ES-I3 (cell line): ENCODE data around the gene SLC7A14.
"Not testable (repeated sequence)": the region's sequence is repeated elsewhere in the genome, so short reads cannot be mapped to it uniquely, and the experiment has no call there.

Source experiments
- H3K36me3 ChIP-seq: 2 replicates; pipeline ENCODE4 v1.6.1; 2013; ENCODE audit warnings: mild to moderate bottlenecking, low read length, control low read depth, moderate library complexity; ENCODE audit not compliant: insufficient read depth
- H3K4me1 ChIP-seq: 2 replicates; pipeline ENCODE4 v1.6.1; 2013; ENCODE audit warnings: mild to moderate bottlenecking, control low read depth, low read length; ENCODE audit not compliant: insufficient read depth
- H3K9ac ChIP-seq: 2 replicates; pipeline ENCODE4 v1.6.1; 2013; ENCODE audit warnings: low read depth, mild to moderate bottlenecking, low read length, moderate library complexity
- H3K9me3 ChIP-seq: 2 replicates; pipeline ENCODE4 v1.6.1; 2013; ENCODE audit warnings: mild to moderate bottlenecking, low read length, moderate library complexity; ENCODE audit not compliant: control insufficient read depth, insufficient read depth

Gene SLC7A14

DNA sequence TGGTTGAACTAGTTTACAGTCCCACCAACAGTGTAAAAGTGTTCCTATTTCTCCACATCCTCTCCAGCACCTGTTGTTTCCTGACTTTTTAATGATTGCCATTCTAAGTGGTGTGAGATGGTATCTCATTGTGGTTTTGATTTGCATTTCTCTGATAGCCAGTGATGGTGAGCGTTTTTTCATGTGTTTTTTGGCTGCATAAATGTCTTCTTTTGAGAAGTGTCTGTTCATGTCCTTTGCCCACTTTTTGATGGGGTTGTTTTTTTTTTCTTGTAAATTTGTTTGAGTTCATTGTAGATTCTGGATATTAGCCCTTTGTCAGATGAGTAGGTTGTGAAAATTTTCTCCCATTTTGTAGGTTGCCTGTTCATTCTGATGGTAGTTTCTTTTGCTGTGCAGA is 18.3 kb downstream of the SLC7A14 start:
- not testable (repeated sequence) for H3K9ac ChIP-seq, H3K4me1 ChIP-seq, H3K36me3 ChIP-seq, H3K9me3 ChIP-seq

DNA sequence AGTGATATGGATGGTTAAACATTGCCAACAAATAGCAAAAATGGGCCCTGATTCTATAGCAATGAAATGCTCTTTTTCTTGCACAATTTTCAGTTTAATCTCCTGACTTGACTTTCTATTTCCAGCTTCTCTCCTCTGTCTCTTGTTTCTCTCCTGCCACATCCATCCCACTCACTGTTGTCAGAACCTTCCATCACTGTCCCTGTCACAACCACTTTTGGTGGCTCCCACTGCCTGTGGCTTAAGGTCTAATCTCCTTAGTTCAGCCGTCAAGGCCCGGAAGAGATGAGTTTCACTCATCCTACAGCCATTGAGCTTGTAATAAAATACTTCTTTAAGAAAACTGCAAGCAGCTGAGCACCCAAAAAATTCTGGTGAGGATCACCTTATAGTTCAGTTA is 19.5 kb downstream of the SLC7A14 start:
- Histone ChIP-seq H3K4me1 (peaks cover 9% of the 10 kb centered on the region), H3K9me3 (no peaks in the 10 kb centered on the region), H3K36me3 (no peaks in the 10 kb centered on the region), H3K9ac (no peak overlapping the region)

DNA sequence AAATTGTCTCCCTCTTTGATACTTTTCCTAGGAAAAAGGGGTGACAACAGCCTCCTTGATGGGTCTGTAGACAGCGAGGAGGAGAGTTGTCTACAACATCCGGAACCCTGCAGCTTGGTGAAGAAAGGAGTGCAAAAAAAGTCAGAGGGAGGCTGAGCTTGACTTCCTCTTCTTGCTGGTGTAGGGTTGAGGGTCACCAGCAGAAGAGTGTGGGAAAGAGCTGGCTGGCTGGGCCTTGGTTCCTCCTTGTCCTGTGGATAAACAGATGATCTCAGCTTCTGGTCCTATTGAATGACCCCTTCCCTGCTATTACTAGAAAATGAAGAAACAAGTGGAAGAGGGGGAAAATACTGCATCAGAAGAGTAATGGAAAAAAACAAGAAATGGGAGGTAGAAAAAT is 20.4 kb downstream of the SLC7A14 start:
- no peaks in the 10 kb centered on the region for H3K9me3 ChIP-seq
- H3K9ac ChIP-seq: no peak overlapping the region
- peaks cover 9% of the 10 kb centered on the region for H3K4me1 ChIP-seq
- no peaks in the 10 kb centered on the region for H3K36me3 ChIP-seq

DNA sequence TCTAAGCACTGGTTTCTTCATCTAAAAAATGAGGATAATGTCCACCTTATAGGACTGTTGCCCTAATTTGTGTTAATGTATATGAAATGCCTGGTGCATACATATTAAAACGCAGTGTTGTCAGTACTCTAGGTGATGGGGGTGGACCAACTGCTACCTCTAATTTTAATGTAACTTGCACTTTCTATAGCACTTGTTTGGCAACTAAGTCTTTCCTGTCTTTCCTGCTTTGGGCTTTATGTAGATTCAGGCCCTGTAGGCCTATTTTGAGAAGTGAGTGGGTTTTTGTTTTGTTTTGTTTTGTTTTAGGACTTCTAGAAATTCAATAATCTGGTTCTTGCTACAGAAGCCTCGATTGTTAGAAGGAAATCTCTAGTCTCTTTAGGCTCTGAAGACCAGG is 21.2 kb downstream of the SLC7A14 start:
- Histone ChIP-seq H3K4me1 (peaks cover 9% of the 10 kb centered on the region), H3K9ac (no peak overlapping the region), H3K9me3 (no peaks in the 10 kb centered on the region), H3K36me3 (no peaks in the 10 kb centered on the region)

DNA sequence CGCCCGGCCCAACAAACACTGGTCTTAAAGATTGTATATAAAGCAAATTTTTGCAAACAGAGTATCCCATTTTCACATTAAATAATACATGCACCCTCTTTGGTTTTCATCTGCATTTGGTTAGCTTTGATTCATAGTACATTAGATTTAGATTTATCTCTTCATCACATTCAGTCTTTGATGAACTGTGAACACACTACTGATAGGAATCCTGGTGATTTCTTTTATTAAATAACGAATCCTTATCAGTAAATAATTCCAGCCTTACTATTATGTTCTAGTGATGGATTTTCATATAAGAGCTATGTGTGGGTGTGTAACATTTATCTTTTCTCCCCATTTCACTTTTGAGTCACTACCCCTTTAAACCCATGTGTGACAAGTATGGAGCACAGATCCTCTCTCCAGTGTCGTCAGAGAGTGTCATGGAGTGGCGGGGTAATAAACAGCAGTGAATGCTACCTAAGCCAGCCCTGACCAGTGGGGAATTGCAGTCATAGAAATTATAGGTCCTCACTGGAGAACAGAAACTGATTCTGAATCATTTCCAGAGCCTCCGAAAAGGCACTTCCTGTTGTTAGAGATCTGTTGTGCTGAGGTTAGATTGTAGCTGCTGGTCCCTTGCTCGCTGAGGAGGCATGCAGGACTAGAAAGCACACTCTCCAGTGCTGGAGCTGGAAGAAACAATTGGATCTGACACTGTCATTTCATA is 22.0 kb downstream of the SLC7A14 start:
- Histone ChIP-seq H3K4me1 (peaks cover 10% of the 10 kb centered on the region), H3K36me3 (no peaks in the 10 kb centered on the region), H3K9me3 (no peaks in the 10 kb centered on the region), H3K9ac (no peak overlapping the region)

DNA sequence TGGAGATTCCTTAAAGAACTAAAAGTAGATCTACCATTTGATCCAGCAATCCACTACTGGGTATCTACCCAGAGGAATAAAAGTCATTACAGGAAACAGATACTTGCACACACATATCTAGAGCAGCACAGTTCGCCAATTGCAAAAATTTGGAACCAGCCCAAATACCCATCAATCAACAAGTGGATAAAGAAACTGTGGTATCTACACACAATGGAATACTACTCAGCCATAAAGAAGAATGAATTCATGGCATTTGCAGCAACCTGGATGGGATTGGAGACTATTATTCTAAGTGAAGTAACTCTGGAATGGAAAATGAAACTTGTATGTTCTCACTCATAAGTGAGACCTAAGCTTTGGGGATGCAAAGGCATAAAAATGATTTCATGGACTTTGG is 23.8 kb downstream of the SLC7A14 start:
- no peaks in the 10 kb centered on the region for H3K9me3 ChIP-seq
- H3K4me1 ChIP-seq: peaks cover 15% of the 10 kb centered on the region
- no peak overlapping the region for H3K9ac ChIP-seq
- no peaks in the 10 kb centered on the region for H3K36me3 ChIP-seq

DNA sequence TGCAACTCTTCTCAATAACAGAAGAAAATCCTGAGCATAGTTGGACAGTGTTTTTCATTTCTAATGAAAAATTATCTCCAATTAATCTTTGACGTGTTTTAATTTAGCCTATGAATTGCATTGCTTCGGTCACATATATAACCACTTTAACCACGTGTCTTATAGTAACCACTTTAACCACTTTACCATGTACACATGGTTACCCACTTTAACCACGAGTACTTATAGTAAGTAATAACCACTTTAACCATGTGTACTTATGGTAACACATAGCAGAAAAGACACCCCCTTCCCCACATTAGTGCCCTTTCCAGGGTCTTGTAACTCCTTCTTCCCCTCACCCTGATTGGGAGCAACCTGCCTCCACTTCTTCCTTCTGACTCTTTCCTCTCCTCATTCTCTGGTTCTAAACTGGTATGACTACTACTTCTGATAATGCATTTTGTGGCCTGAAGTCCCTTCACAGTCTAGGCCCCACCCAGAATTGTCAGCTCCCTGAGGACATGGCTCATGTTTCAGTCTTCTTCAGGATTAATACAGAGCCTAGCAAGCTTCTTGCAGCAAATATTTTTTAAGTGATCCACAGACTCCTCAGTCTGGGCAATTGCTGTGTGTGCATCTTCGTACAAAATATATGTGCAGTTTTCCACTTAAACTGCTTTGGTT is 25.0 kb downstream of the SLC7A14 start:
- H3K4me1 ChIP-seq: peaks cover 15% of the 10 kb centered on the region
- no peaks in the 10 kb centered on the region for H3K9me3 ChIP-seq
- H3K36me3 ChIP-seq: no peaks in the 10 kb centered on the region
- no peak overlapping the region for H3K9ac ChIP-seq

DNA sequence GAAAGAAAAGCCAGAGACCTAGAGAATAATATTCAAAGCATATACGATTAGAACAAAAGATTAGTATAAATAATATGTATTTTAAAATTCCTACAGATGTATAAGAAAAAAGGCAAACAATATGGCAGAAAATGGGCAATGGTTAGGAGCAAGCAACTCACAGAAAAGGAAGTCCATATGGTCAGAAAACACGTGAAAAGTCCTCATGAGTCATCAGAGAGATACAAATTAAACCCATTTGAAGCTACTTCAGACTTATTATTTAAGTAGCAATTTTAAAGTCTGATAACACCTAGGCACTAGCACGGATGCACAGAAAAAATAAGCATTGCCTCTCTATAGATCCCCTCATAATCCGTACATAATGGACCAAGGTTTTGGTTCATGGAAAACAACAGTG is 25.6 kb downstream of the SLC7A14 start:
- H3K4me1 ChIP-seq: peaks cover 15% of the 10 kb centered on the region

DNA sequence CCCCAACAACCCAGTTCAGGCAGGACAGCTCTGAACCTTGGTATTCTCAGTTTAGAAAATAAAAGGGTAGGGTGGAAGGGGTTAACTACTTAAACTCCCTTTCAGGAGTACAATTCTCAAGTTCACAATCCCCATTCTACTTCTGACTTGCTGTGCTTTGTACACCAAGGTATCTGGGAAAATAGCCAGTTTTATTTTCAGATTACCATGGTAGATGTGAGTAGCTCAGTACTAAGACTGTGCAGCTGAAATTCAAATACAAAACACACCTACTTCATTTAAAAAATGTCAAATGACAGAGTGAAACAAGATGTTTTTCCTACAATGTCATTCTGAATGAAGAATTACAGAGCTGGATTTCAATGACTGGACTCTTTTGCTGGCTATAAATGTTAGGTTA is 27.4 kb downstream of the SLC7A14 start:
- Histone ChIP-seq H3K4me1 (0 out of 2 replicates have a peak, but pooled peaks cover 6% of the 10 kb centered on the region), H3K9me3 (no peaks in the 10 kb centered on the region), H3K36me3 (no peaks in the 10 kb centered on the region), H3K9ac (no peak overlapping the region)

More for the DNA sequence above, 25.6 kb downstream of the SLC7A14 start:
- H3K9ac ChIP-seq: no peak overlapping the region
- H3K9me3 ChIP-seq: no peaks in the 10 kb centered on the region
- H3K36me3 ChIP-seq: no peaks in the 10 kb centered on the region

DNA sequence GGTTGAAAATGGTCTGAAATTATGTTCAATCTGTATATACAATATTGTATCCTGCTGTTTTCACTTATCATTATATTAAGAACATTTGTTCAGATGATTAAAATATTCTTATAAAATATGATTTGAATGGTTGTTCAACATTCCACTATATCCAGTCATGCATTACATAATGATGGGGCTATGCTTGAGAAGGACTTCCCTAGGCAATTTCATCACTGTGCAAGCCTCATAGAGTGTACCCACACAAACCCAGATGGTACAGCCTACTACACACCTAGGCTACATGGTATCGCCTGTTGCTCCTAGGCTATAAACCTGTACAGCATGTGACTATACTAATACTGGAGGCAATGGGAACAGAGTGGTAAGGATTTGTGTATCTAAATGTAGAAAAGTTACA is 30.5 kb downstream of the SLC7A14 start:
- Histone ChIP-seq H3K4me1 (0 out of 2 replicates have a peak, but pooled peaks cover 6% of the 10 kb centered on the region), H3K9ac (no peak overlapping the region)

DNA sequence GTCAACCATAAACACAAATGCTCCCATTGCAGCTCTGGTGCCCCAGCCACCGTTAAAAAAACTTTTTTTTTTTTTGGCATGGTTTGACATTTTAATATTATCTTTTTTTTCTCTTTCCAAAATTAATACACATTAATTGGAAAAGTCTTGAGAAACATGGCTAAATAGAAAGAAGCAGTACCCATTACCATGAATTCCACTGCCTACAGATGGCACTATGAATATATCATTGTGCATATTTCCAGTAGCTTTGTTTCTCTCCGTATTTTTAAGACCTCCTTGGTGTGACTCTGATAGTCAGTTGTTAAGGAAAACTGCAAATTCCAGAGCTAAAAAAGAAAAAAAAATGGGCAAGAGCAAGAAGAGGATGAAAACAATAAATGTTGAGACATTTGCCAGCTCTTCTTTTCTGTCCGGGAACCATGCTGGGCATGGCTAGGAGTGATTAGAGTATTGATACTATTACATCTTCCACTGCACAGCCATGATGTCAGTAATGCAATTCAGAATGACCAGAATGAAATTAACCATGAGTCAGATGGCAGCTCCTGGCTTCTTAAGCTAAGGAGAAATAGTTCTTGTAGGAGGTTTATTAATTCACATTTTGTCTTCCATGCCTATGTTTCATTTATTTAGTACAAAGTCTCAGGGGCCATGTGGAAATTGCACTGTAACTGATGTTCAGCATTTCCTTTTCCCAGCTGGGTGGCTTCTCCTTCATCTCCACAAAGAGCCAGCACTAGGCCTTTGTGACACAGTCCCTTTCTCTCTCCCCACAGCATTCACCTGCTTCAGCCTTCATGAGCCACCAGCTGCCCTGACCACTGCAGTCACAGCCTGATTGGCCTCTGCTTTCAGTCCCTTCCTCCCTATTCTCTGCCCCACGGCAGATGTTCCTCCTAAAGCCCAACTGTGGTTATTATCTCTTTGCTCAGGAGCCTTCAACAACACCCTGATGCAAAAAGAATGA is 31.8 kb downstream of the SLC7A14 start:
- Histone ChIP-seq H3K9ac (no peak overlapping the region), H3K4me1 (0 out of 2 replicates have a peak, but pooled peaks cover 6% of the 10 kb centered on the region), H3K9me3 (no peaks in the 10 kb centered on the region), H3K36me3 (no peaks in the 10 kb centered on the region)

More for the DNA sequence above, 30.5 kb downstream of the SLC7A14 start:
- Histone ChIP-seq H3K9me3 (no peaks in the 10 kb centered on the region), H3K36me3 (no peaks in the 10 kb centered on the region)

DNA sequence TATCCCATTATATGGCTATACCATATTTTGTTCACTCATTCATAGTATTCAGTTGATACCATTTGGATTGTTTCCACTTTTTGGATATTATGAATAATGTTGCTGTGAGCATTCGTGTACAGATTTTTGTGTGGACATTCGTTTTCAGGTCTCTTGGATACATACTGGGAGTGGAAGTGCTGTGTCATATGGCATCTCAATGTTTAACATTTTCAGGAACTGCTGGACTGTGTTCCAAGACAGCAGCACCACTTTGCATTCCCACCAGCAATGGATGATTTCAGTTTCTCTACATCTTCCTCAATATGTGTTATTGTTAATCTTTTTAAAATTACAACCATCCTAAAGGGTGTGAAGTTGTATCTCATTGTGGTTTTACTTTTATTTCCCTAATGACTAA is 34.6 kb downstream of the SLC7A14 start:
- no peaks in the 10 kb centered on the region for H3K4me1 ChIP-seq

DNA sequence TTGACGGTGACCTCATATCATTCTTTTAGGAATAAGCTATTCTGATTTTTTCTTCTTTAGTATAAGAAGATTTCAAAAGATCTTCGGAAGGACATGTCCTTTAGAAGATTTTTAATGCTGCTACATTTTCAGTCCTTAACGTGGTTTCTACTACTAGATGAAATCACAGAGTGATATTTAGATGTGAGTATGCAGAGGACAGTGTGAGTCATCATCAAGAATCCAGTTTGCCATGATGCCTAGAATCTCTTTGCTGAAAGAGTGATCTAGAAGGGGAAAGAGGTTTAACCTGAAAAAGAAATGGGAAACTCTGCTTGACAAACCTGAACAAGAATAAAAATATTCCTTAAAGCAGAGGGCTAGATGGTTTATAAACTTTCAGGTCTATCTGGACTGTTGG is 43.2 kb downstream of the SLC7A14 start:
- Histone ChIP-seq H3K4me1 (no peaks in the 10 kb centered on the region), H3K36me3 (no peaks in the 10 kb centered on the region), H3K9ac (no peak overlapping the region), H3K9me3 (no peaks in the 10 kb centered on the region)

More for the DNA sequence above, 34.6 kb downstream of the SLC7A14 start:
- H3K36me3 ChIP-seq: no peaks in the 10 kb centered on the region
- H3K9me3 ChIP-seq: no peaks in the 10 kb centered on the region
- no peak overlapping the region for H3K9ac ChIP-seq

DNA sequence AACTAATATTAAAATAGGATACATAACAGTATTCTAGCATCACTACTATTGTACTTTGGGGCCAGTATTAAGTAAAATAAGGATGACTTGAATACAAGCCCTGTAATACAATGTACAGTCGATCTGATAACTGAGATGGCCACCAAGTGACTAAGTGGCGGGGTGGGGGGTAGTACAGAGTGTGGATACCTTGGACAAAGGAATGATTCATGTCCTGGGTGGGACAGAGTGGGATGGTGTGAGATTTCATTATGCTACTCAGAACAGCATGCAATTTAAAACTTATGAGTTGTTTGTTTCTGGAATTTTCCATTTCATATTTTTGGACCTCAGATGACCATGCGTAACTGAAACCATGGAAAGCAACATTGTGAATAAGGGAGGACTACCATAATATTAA is 46.0 kb downstream of the SLC7A14 start:
- no peaks in the 10 kb centered on the region for H3K36me3 ChIP-seq
- no peak overlapping the region for H3K9ac ChIP-seq
- no peaks in the 10 kb centered on the region for H3K9me3 ChIP-seq
- H3K4me1 ChIP-seq: no peaks in the 10 kb centered on the region
